HG02884 (cell line): ENCODE data around the gene PEDS1.
A peak's percentile ranks its signal among the peaks of the same experiment; 100 is the strongest.
"Not testable (repeated sequence)": the region's sequence is repeated elsewhere in the genome, so short reads cannot be mapped to it uniquely, and the experiment has no call there.

Experiments used
- ATAC-seq: cut with Tn5 transposase; IDR thresholded peaks from one replicate; pipeline ENCODE4 v1.9.1; 2021; ENCODE audit warnings: mild to moderate bottlenecking, moderate library complexity; ENCODE audit not compliant: unreplicated experiment

The PEDS1 gene

DNA sequence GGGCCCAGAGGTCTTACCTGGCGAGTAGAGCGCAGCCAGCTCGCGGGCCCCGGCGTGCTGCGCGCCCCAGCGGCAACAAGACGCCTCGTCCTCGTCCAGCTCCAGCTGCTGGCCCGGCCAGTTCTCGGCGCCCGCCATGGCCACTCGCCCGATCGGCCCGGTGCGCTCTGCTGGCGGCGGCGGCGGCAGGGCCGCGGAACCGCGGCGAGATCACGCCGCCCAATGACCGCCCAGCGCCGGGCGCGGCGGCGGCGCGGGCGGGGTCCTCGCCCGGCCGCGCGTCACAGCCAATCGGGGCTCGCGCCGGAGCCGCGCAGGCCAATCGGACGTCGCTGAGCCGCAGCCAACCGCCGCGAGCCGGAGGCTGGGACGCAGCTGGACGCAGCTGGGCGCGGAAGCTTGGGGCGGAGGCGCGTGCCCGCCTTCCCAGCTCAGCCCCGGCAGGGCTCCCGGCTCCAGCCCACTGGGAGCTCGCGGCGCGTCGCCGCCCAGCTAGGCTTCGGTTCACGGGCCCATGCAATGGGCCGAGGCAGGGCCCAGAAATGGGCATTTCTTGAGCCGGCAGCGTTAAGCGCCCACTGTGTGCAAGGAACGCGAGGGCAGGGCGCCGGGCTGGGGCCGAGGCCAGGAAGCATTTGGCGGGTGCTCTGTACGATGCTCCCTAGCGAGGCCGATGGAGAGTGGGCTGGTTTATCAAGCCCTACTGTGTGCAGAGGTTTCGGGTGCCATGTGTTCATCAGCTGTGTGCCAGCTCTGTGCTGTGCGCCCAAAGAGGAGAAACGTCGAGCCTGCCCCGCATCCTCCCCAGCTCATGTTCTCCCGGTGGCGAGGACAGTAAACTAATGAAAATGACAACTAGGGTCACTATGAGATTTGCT lies at the start of gene PEDS1:
Gene PEDS1 (minus strand): TSS at position 224 of the 878 bp plus-strand sequence. CDS start 86 bp downstream, at position 138.
- ATAC-seq: peak; percentile 93

DNA sequence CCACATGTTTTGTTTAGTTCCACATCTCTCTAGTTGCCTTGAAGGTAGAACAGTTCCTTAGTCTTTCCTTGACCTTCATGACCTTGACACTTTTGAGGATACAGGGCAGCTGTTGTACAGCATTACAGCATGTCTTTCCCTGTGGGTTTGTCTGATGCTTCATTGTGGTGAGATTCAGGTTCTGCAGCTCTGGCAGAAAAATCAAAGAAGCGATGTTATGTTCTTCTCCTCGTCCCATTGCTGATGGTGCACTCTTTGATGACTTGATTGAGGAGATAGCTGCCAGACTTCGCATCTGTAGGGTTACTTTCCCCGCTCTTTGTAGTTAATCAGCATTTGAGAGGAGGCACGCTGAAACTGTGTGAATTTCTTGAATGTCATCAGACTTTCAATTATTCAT lies 49.2 kb upstream of the PEDS1 start:
- ATAC-seq: no peak

DNA sequence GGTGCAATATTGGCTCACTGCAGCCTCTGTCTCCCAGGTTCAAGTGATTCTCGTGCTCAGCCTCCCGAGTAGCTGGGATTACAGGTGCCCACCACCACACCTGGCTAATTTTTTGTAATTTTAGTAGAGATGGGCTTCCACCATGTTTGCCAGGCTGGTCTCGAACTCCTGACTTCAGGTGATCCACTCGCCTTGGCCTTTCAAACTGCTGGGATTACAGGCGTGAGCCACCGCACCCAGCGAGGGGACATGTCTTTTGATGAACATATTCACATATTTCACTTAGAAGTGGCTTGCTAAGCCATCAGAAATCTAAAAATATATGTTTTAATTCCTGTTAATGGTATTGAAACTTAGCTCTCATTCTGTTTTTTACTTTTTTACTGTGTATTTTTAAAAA lies 48.2 kb upstream of the PEDS1 start:
- ATAC-seq: not testable (repeated sequence)

DNA sequence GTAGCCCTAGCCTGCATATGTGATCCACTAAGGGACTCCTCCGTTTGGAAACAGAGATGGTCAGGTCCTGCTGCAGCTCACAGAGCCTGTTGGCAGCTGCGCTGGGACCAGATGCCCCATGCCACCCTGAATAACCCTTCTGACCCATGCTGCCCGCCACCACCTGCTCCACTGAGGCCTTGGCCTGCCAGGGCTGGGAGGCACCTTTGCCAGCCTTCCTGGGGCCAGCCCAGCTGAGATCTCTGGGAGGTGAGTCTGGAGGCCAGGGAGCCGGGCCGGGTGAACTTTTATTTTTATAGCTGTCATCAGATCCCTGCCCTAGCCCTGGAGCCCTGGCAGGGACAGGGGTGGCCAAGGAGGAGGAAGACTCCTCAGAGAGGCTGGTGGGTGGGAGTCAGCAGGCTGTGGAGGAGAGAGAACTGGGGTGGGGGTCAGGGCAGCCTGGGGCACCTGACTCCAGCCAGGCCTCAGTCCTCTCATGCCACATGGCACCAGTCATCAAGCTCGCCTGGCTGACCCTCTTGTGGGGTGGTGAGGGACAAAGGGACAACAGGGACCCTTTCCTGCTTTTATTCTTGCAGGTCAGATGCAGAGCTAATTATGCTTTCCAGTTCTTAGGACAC lies 47.1 kb upstream of the PEDS1 start:
- no peak for ATAC-seq

DNA sequence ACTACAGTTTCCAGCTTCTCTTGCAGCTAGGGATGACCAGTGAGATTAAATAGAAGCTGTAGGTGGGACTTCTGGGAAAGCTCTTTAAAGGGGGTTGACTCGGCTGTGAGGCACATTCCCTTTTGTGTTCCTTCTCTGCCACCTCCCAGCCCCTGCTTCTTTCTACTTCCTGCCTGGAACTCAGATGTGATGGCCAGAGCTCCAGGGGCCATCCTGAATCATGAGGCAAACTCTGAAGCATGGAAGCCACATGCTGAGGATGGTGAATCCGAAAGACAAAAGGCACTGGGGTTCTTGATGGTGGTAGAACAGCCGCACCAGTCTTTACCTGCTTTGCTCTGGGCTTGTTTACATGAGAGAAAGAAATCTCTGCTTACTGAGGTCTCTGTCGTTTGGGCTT lies 46.2 kb upstream of the PEDS1 start:
- ATAC-seq: no peak

DNA sequence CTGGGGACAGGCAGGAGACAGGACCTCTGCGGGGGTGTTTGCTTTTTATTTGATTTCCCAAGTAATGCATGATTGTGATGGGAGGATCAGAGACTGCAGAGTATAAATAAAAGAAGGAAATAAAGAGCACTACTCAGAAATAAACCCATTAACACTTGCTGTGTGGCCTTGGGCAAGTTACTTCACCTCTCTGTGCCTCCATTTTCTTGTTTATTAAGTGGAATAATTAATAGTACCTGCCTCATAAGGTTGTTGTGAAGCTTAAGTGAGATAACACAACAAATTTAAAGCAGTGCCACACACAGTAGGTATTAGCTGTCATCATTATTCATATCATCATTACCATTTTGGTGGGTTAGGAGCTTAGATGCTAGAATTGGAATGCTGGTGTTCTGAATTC lies 45.2 kb upstream of the PEDS1 start:
- ATAC-seq: no peak

DNA sequence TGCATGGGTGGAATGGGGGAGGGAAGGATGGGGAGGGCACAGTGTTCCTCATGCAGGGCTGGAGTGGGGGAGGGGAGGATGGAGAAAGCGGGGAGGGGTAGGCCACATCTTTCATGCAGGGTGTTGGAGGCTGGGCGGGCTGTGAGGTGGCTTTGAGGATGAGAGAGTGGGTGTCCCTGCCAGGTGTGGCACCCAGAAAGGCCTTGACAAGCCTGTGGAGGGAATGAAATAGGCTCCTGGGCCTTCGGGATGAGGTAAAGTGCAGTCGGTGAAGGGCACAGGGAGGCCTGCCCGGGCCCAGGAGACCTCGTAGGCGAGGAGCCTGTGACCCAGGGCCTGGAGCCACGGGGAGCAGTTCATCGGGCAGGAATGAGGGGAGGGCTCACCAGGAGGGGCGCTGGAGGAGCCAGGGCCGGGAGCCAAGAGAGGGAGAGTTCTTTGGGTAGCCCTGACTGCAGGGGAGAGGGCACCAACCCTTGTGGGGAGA lies 44.7 kb upstream of the PEDS1 start:
- no peak for ATAC-seq

DNA sequence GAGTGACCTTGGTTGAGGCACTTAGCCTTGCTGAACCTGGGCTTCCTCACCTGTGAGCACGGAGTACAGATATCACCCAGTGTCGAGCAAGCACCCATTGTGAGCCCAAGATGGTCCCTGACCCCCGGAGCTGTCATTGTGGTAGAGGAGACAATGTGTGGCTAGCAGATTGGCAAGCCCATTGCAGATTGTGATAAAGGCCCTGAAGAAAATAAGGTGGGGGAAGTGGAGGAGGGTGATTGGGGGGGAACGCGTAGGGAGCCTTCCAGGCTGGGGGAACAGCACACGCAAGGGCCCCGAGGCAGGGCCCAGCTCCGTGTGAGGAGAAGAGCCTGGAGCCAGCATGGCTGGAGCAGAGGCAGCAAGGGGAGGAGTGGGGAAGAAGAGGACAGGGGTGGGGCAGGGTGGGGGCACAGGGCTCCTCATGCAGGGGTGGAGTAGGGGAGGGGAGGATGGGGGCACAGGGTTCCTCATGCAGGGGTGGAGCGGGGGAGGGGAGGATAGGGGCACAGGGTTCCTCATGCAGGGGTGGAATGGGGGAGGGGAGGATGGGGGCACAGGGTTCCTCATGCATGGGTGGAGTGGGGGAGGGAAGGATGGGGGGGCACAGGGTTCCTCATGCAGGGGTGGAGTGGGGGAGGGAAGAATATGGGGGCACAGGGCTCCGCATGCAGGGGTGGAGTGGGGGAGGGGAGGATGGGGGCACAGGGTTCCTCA lies 44.1 kb upstream of the PEDS1 start:
- no peak for ATAC-seq

DNA sequence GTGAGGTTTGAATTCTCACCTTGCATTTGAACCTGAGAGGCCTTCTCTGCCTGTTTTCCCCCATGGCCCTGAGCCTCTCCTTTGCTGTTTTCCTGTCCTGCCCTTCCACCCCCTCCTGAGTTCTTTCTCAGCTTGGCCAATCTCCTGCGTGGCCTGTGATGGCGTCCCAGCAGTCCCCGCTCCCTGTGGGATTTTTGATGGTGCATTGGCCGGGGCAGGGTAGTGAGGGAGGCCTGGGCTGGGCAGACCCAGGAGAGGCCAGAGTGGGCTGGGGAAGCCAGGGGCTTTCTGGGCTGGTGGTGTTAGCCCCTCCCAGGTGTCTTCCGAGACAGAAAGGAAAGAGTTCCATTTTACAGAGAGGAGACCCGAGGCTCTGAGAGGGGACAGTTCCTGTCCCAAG lies 43.4 kb upstream of the PEDS1 start:
- ATAC-seq: no peak

DNA sequence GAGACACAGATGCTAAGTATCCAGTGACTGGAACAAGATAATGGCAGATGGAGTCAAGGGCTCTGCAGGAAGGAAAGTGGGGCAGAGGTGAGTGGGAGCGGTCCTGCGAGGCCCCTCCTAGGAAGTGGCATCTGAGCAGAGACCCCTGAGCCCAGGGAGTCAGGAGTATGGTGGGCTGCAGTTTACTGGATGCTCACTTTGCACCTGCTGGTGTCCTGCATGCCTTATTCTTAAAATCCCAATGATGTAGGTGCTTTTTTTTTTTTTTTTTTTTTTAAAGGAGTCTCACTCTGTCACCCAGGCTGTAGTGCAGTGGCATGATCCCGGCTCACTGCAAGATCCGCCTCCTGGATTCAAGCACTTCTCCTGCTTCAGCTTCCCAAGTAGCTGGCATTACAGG lies 42.7 kb upstream of the PEDS1 start:
- ATAC-seq: no peak

DNA sequence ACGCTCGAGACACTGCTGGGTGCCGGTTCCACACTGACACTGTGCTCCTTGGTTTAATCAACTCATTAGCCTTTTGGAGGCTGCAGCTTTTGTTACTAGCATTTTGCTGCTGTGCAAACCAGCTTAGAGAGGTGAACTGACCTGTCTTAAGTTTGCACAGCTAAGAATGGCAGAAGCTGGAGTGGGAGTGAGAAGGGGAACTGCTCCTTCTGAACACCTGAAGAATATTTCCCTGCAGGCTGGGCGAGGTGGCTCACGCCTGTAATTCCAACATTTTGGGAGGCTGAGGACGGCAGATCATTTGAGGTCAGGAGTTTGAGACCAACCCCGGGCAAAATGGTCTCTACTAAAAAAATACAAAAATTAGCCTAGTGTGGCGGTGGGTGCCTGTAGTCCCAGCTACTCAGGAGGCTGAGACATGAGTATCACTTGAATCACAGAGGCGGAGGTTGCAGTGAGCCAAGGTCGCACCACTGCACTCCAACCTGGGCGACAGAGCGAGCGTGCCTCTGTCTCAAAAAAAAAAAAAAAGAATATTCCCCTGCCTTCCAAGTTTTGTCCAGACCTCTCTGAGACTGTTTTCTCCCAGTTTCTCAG lies 42.1 kb upstream of the PEDS1 start:
- no peak for ATAC-seq

DNA sequence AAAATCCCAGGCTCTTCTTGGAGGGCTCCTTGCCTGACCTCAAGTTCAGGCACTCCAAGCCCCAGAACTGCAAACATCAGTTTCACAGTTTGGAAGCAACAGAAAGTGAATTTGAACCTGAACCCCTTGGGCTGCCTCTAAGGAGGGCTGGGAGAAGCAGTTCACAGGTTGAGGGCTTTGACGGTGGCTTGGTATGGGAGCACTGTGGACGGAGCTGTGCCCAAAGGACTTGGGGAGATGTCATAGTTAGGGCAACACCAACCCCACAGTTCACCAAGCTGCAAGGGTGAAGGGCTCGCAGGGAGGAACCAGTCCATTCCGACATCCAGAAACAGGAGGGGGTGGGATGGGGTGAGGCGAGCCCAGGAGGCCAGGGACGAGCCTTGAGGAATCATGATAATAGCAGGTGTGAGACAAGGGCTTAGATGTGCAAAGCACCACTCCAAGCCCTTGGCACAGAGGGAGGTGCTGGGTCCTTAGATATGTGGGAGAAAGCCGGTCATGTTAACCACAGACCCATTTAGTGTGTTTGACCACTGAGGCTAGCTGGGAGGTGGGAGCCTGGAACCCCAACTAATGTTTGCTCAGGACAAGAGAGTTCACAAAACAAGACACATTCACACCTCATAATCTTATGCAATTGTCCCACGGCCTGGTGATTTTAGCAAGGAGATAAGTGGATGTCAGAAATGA lies 41.5 kb upstream of the PEDS1 start:
- ATAC-seq: no peak

DNA sequence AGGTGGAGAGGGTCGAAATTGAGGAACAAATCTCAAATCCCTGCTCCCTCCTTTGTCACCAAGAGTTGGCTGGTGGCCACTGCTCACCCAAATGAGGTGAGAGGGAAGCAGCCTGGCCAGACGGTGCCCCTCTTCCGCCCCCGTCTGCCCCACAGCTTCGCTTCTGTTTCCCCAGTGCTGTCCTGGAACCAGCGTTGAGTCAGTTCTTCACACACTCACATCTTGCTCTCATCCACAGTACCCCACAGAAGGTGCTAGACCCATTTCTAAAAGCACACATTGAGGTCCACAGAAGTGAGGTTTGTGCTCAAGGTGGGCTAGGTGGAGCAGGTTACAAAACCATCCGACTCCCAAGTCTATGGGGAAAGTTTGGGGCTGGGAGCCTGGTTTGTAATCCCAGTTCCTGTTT lies 40.9 kb upstream of the PEDS1 start:
- ATAC-seq: no peak

DNA sequence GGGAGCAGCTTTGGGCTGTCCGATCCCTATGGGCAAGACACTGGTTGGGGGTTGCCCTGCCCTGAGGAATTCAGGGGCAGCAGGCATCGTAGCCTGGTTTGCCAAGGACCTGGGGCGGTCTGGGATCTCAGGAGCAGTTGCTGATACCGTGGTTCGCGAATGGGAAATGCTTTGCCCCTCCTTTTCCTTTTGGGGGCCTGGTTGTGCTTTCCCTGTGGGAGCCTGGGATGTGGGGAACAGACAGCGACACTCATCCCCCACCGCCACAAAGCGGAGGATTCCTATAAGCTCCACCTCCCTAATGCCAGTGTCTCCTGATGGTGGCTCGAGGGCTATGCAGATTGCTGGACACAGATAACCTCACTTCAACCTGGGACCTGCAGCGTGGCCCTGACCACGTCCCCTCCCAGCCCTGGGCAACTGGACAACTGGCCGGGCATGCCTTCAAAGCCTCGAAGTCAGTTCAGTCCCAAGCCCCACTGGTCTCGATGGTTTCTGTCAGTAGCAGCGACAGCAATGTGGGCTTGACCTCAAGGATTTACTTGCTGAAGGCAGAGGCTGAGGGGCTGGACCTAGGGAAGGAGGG lies 40.4 kb upstream of the PEDS1 start:
- no peak for ATAC-seq

DNA sequence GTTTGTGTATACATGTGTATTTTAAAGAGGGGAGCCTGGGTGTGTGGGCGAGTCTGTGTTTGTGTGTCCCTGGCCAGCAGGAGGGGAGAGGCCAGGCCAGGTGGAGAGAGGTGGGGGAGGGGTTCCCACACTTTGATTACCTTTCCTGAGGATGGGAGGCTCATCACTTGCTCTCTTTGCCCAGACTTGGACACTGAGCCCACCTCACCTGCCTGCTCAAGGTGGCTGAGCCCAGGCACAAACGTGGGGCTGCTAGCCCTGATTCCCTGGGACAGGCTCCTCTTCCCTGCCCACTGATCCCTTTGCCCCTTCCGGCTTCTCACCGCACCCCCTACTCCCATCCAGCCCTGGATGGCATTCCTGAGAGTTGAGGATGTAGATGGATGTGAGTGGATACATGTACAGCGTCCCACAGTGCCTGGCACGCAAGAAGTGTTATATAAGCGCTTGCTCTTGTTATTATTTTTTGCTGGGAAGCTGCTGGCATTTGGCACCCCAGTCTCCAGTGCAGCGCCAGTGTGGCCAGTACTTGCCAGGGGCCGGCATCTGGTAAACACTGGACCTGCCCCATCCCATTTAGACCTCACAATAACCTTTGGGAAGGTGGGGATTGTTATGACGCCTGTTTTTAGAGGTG lies 39.8 kb upstream of the PEDS1 start:
- ATAC-seq: no peak

DNA sequence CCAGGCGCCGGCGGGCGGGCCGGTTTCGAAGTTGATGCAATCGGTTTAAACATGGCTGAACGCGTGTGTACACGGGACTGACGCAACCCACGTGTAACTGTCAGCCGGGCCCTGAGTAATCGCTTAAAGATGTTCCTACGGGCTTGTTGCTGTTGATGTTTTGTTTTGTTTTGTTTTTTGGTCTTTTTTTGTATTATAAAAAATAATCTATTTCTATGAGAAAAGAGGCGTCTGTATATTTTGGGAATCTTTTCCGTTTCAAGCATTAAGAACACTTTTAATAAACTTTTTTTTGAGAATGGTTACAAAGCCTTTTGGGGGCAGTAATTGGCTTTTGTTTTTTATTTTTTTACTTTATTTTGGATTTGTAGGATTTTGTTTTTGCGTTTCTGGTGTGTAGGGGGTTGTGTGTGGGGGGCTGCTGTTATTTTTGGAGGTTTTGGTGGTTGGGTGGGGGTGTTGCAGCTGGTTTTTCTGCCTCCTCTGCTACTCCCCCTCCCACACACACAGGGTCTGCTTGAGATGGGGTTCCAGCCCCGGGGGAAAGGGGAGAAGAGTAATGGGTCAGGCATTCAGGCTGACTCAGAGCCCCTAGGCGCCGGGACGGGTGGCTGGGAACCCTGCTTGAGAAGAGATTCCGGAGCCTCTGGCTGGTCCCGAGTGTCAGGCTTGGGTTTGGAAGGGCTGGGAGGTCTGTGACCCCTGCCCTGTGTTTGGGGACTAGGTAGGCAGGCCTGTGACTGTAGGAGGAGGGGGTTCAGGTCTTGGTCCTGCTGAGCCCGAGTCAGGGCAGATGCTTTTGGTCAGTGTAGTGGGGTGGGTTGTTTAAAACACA lies 39.1 kb upstream of the PEDS1 start:
- ATAC-seq: no peak

DNA sequence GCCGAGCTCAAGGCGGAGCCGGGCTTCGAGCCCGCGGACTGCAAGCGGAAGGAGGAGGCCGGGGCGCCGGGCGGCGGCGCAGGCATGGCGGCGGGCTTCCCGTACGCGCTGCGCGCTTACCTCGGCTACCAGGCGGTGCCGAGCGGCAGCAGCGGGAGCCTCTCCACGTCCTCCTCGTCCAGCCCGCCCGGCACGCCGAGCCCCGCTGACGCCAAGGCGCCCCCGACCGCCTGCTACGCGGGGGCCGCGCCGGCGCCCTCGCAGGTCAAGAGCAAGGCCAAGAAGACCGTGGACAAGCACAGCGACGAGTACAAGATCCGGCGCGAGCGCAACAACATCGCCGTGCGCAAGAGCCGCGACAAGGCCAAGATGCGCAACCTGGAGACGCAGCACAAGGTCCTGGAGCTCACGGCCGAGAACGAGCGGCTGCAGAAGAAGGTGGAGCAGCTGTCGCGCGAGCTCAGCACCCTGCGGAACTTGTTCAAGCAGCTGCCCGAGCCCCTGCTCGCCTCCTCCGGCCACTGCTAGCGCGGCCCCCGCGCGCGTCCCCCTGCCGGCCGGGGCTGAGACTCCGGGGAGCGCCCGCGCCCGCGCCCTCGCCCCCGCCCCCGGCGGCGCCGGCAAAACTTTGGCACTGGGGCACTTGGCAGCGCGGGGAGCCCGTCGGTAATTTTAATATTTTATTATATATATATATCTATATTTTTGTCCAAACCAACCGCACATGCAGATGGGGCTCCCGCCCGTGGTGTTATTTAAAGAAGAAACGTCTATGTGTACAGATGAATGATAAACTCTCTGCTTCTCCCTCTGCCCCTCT lies 38.2 kb upstream of the PEDS1 start:
- no peak for ATAC-seq

DNA sequence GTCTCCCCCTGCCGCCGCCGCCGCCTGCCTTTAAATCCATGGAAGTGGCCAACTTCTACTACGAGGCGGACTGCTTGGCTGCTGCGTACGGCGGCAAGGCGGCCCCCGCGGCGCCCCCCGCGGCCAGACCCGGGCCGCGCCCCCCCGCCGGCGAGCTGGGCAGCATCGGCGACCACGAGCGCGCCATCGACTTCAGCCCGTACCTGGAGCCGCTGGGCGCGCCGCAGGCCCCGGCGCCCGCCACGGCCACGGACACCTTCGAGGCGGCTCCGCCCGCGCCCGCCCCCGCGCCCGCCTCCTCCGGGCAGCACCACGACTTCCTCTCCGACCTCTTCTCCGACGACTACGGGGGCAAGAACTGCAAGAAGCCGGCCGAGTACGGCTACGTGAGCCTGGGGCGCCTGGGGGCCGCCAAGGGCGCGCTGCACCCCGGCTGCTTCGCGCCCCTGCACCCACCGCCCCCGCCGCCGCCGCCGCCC lies 37.6 kb upstream of the PEDS1 start:
- ATAC-seq: no peak
